ENCODE data around the gene NECAP2.

- TF ChIP-seq POLR2AphosphoS5 (IDR thresholded peaks at IDR 0.05; ENCODE audit: borderline replicate concordance, low read depth, low read length) = no peak
- no peak for TF ChIP-seq EZH2 (IDR thresholded peaks at IDR 0.05)
- TF ChIP-seq FOXP2 (optimal IDR thresholded peaks at IDR 0.05; ENCODE audit: control extremely low read depth, extremely low read length, insufficient read depth) = no peak
Measured at GRCh38 chr1:16409536-16410152, 30.9 kb upstream of the NECAP2 start.

Measured in SK-N-MC (cell line).